Measurements from ENCODE around the gene CPNE6.

DNA sequence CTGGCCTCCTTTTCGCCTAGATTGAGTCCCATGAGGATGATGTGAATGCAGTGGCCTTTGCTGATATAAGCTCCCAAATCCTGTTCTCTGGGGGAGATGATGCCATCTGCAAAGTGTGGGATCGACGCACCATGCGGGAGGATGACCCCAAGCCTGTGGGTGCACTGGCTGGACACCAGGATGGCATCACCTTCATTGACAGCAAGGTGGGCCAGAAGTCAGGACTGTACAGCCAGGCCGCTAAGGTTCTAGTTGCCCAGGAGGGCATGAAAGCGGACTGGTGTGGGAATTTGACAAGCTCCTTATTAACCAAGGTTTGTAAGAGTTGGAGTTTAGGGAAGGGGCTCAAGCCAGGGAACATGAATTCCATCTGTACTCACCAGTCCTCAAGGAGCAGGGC, 48.3 kb downstream of the CPNE6 start:
- TF ChIP-seq, protein P1, sequence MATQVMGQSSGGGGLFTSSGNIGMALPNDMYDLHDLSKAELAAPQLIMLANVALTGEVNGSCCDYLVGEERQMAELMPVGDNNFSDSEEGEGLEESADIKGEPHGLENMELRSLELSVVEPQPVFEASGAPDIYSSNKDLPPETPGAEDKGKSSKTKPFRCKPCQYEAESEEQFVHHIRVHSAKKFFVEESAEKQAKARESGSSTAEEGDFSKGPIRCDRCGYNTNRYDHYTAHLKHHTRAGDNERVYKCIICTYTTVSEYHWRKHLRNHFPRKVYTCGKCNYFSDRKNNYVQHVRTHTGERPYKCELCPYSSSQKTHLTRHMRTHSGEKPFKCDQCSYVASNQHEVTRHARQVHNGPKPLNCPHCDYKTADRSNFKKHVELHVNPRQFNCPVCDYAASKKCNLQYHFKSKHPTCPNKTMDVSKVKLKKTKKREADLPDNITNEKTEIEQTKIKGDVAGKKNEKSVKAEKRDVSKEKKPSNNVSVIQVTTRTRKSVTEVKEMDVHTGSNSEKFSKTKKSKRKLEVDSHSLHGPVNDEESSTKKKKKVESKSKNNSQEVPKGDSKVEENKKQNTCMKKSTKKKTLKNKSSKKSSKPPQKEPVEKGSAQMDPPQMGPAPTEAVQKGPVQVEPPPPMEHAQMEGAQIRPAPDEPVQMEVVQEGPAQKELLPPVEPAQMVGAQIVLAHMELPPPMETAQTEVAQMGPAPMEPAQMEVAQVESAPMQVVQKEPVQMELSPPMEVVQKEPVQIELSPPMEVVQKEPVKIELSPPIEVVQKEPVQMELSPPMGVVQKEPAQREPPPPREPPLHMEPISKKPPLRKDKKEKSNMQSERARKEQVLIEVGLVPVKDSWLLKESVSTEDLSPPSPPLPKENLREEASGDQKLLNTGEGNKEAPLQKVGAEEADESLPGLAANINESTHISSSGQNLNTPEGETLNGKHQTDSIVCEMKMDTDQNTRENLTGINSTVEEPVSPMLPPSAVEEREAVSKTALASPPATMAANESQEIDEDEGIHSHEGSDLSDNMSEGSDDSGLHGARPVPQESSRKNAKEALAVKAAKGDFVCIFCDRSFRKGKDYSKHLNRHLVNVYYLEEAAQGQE (IDR thresholded peaks at IDR 0.05; ENCODE audit: low read depth, low read length), result no peak
- TF ChIP-seq RAD21 (IDR thresholded peaks at IDR 0.05; ENCODE audit: low read length), result no peak
- TF ChIP-seq, protein P2, sequence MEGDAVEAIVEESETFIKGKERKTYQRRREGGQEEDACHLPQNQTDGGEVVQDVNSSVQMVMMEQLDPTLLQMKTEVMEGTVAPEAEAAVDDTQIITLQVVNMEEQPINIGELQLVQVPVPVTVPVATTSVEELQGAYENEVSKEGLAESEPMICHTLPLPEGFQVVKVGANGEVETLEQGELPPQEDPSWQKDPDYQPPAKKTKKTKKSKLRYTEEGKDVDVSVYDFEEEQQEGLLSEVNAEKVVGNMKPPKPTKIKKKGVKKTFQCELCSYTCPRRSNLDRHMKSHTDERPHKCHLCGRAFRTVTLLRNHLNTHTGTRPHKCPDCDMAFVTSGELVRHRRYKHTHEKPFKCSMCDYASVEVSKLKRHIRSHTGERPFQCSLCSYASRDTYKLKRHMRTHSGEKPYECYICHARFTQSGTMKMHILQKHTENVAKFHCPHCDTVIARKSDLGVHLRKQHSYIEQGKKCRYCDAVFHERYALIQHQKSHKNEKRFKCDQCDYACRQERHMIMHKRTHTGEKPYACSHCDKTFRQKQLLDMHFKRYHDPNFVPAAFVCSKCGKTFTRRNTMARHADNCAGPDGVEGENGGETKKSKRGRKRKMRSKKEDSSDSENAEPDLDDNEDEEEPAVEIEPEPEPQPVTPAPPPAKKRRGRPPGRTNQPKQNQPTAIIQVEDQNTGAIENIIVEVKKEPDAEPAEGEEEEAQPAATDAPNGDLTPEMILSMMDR (IDR thresholded peaks at IDR 0.05), result no peak
- no peak for TF ChIP-seq RFX5 (IDR thresholded peaks at IDR 0.05; ENCODE audit: low read length)
- TF ChIP-seq TCF12 (IDR thresholded peaks at IDR 0.05), result no peak
- TF ChIP-seq JUND (IDR thresholded peaks at IDR 0.05), result no peak
- TF ChIP-seq POLR2AphosphoS5 (IDR thresholded peaks at IDR 0.05; ENCODE audit: low read depth, low read length), result no peak
- TF ChIP-seq TEAD4 (IDR thresholded peaks at IDR 0.05; ENCODE audit: borderline replicate concordance, insufficient read depth), result no peak
- no peak for TF ChIP-seq RXRA (IDR thresholded peaks at IDR 0.05; ENCODE audit: borderline replicate concordance, low read depth)
- TF ChIP-seq, protein P3, sequence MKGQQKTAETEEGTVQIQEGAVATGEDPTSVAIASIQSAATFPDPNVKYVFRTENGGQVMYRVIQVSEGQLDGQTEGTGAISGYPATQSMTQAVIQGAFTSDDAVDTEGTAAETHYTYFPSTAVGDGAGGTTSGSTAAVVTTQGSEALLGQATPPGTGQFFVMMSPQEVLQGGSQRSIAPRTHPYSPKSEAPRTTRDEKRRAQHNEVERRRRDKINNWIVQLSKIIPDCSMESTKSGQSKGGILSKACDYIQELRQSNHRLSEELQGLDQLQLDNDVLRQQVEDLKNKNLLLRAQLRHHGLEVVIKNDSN (IDR thresholded peaks at IDR 0.05; ENCODE audit: borderline replicate concordance, low read depth), result no peak
- TF ChIP-seq MEF2A (IDR thresholded peaks at IDR 0.05; ENCODE audit: borderline replicate concordance, low read depth), result no peak

Data from SK-N-SH (cell line).